SU-DHL-6 (cell line): Measurements from ENCODE around the gene SMLR1.

ENCODE experiments used
- H2AFZ ChIP-seq: fragments of 200-600 bp; sonication (generic); 2 replicates; pipeline ENCODE4 v1.6.1; 2014; ENCODE audit warnings: low read depth, mild to moderate bottlenecking, moderate library complexity, mixed read lengths, antibody characterized with exemption, low read length; ENCODE audit not compliant: severe bottlenecking
- H3F3A ChIP-seq: fragments of 200-600 bp; shearing (Covaris generic); 2 replicates; pipeline ENCODE4 v1.6.0; 2016; ENCODE audit warnings: antibody characterized with exemption, mild to moderate bottlenecking; ENCODE audit not compliant: insufficient read depth
- H3K27ac ChIP-seq: fragments of 200-600 bp; sonication (generic); 2 replicates; pipeline ENCODE4 v1.5.1; 2016; ENCODE audit warnings: low read depth, mild to moderate bottlenecking, low read length, moderate library complexity, mixed read lengths
- H3K27me3 ChIP-seq: fragments of 200-600 bp; sonication (generic), shearing (Covaris generic); 2 replicates; pipeline ENCODE4 v1.6.0; 2014; ENCODE audit warnings: mild to moderate bottlenecking, low read length
- H3K36me3 ChIP-seq: fragments of 200-600 bp; sonication (generic); 2 replicates; pipeline ENCODE4 v1.6.1; 2014; ENCODE audit warnings: mild to moderate bottlenecking, low read length, mixed read lengths
- H3K4me2 ChIP-seq: fragments of 300-600, 200-600 bp; shearing (Covaris generic), sonication (generic); 2 replicates; pipeline ENCODE4 v1.6.0; 2014; ENCODE audit warnings: low read length, low read depth, mild to moderate bottlenecking; ENCODE audit not compliant: poor library complexity, severe bottlenecking
- H3K4me3 ChIP-seq: fragments of 200-600 bp; sonication (generic); 2 replicates; pipeline ENCODE4 v1.5.1; 2014; ENCODE audit warnings: antibody characterized with exemption, low read length, mild to moderate bottlenecking, mixed read lengths; ENCODE audit not compliant: insufficient read depth, poor library complexity, severe bottlenecking
- H3K79me2 ChIP-seq: fragments of 200-600 bp; sonication (generic); 2 replicates; pipeline ENCODE4 v1.6.1; 2014; ENCODE audit warnings: mild to moderate bottlenecking, low read length, moderate library complexity; ENCODE audit not compliant: insufficient read depth
- H3K9ac ChIP-seq: fragments of 200-600 bp; sonication (generic); 2 replicates; pipeline ENCODE4 v1.7.0; 2014; ENCODE audit warnings: mild to moderate bottlenecking, low read length
- H3K9me2 ChIP-seq: fragments of 200-600 bp; sonication (generic); replicated peaks from 2 replicates; pipeline ENCODE4 v1.6.1; 2014; ENCODE audit warnings: low read length; ENCODE audit not compliant: insufficient read depth
- H3K9me3 ChIP-seq: fragments of 200-600 bp; sonication (generic); 2 replicates; pipeline ENCODE4 v1.6.1; 2014; ENCODE audit warnings: low read length, mixed read lengths; ENCODE audit not compliant: insufficient read depth
- H4K20me1 ChIP-seq: fragments of 200-600 bp; sonication (generic); 2 replicates; pipeline ENCODE4 v1.6.1; 2014; ENCODE audit warnings: low read depth, mild to moderate bottlenecking, antibody characterized with exemption, low read length, moderate library complexity, mixed read lengths
- EZH2phosphoT487 ChIP-seq: fragments of 200-600 bp; sonication (generic), shearing (Covaris generic); conservative IDR thresholded peaks from 2 replicates; pipeline ENCODE4 v1.6.1; 2018; ENCODE audit warnings: mild to moderate bottlenecking, antibody characterized with exemption, low read length, moderate library complexity, mixed read lengths
- TF ChIP-seq, protein P1 (sequence below): fragments of 200-600 bp; sonication (generic); IDR thresholded peaks from one replicate; pipeline ENCODE4 v1.5.1; 2017; ENCODE audit warnings: antibody characterized with exemption, mild to moderate bottlenecking, low read length, moderate library complexity; ENCODE audit not compliant: insufficient read depth, poor library complexity, severe bottlenecking

The SMLR1 gene

DNA sequence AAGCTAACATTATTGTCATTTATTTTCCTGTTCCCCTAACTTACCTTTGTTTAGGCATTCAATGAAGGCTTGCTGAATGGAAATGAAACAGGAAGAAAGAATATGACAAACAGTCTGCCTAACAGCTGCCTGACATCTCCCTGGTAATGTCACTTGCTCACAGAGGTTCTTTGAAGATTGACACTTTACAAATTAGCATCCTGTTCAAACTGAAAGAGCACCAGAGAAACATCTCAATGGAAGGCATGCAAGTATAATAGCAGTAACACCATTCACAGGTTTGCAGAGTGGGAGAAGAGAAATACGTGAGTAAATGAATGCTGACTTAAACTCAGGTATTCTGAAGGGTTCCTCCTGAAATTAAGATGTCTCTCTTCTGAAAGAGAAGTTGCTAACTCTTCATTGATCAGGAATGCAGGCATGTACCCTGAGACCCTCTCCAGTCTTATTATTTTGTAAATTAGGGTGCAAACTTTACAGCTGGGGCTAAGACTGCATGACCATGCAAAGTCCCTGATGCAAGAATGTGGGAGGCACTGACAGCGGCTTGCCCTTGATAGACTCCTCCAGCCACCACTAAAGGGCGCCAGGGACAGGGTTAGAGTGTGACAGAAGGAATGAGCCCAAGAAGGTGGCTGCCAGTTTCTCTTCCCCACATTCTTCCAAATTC, 1.3 kb upstream of the SMLR1 start:
- no peak for TF ChIP-seq EZH2phosphoT487
- TF ChIP-seq, protein P1, sequence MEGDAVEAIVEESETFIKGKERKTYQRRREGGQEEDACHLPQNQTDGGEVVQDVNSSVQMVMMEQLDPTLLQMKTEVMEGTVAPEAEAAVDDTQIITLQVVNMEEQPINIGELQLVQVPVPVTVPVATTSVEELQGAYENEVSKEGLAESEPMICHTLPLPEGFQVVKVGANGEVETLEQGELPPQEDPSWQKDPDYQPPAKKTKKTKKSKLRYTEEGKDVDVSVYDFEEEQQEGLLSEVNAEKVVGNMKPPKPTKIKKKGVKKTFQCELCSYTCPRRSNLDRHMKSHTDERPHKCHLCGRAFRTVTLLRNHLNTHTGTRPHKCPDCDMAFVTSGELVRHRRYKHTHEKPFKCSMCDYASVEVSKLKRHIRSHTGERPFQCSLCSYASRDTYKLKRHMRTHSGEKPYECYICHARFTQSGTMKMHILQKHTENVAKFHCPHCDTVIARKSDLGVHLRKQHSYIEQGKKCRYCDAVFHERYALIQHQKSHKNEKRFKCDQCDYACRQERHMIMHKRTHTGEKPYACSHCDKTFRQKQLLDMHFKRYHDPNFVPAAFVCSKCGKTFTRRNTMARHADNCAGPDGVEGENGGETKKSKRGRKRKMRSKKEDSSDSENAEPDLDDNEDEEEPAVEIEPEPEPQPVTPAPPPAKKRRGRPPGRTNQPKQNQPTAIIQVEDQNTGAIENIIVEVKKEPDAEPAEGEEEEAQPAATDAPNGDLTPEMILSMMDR = no peak
- no peak overlapping the region for H2AFZ ChIP-seq
- H3K9ac ChIP-seq = no peak overlapping the region
- no peak overlapping the region for H3K27ac ChIP-seq
- no peak overlapping the region for H3K4me3 ChIP-seq
- H3K9me3 ChIP-seq = no peaks in the 10 kb centered on the region
- H4K20me1 ChIP-seq = no peaks in the 10 kb centered on the region
- H3F3A ChIP-seq = no peaks in the 10 kb centered on the region
- H3K4me2 ChIP-seq = no peak overlapping the region
- H3K36me3 ChIP-seq = no peaks in the 10 kb centered on the region
- H3K27me3 ChIP-seq = no peaks in the 10 kb centered on the region
- no peaks in the 10 kb centered on the region for H3K9me2 ChIP-seq
- H3K79me2 ChIP-seq = no peaks in the 10 kb centered on the region

DNA sequence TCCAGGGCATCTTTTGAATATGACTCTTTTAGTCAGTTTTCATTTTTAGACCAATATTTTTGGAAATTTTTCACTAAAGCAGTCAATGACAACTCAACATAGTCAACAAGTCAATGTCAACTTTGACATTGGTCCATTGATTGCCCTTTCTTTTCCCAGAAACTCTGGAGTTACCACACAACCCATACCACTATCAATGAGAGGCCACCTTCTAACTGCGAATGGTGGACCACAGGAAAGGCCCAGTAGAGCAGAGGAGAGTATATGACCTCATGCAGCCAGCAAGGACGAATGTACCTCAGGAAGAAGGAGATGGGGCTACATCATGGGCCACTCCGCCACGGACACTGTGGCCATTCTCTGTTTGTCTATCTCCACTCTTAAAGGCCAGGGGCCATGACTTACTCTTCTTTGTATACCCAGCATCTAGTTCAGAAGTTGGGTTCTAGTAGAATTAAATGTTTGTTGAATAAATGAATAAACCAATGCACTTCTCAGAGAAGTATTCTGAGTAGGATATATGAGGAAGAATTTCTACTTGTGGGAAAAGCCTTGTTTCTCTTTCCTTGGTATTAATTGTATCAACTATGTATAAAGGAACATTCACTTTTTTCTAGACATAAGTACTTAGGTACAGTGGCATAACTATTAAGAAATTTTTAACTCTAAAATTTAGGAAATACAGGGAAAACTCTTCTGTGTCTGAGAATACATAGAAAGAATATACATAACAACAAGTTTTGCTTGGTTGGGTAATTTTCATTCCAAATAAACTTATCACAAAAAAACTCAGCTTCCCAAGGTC, 562 bp upstream of the SMLR1 start:
- H3K9ac ChIP-seq = no peak overlapping the region
- H2AFZ ChIP-seq = no peak overlapping the region
- no peaks in the 10 kb centered on the region for H3K36me3 ChIP-seq
- no peak overlapping the region for H3K4me2 ChIP-seq
- no peaks in the 10 kb centered on the region for H3K27me3 ChIP-seq
- H3K27ac ChIP-seq = no peak overlapping the region
- H3K9me3 ChIP-seq = no peaks in the 10 kb centered on the region
- H3K9me2 ChIP-seq = no peaks in the 10 kb centered on the region
- H3K4me3 ChIP-seq = no peak overlapping the region
- no peaks in the 10 kb centered on the region for H4K20me1 ChIP-seq
- TF ChIP-seq EZH2phosphoT487 = no peak
- TF ChIP-seq, protein P1 = no peak
- H3K79me2 ChIP-seq = no peaks in the 10 kb centered on the region
- H3F3A ChIP-seq = no peaks in the 10 kb centered on the region

DNA sequence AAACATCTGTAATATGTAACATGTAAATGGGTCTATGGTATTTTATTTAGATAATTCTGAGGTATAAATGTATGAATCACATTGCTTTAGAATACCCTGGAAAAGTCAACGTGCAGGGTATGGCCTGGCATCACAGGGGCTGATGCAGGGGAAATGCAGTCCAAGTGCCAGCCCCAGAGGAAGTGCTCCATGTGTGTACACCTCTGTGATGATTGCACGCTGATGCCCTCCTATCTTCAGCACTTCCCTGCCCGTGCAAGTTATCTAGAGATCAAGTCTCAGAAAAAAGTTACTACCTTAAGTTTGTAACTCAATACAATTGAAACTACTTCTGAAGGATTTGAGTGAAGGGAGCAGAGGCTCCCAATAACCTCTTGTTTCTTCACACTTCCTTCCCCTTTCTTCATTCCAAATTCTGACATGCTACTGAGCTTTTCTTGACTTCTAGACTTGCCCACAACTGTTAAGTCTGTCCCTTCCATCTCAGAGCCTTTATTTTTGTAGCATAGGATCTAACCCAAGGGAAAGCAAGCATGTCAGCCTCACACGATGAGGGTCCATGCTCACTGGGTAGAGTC, 2.2 kb downstream of the SMLR1 start:
- TF ChIP-seq EZH2phosphoT487 = no peak
- TF ChIP-seq, protein P1 = no peak
- no peak overlapping the region for H3K4me2 ChIP-seq
- H3K9me3 ChIP-seq = no peaks in the 10 kb centered on the region
- H3K27ac ChIP-seq = no peak overlapping the region
- no peaks in the 10 kb centered on the region for H3K9me2 ChIP-seq
- H2AFZ ChIP-seq = no peak overlapping the region
- no peaks in the 10 kb centered on the region for H3F3A ChIP-seq
- H3K79me2 ChIP-seq = no peaks in the 10 kb centered on the region
- no peaks in the 10 kb centered on the region for H3K36me3 ChIP-seq
- H4K20me1 ChIP-seq = no peaks in the 10 kb centered on the region
- no peak overlapping the region for H3K4me3 ChIP-seq
- H3K9ac ChIP-seq = no peak overlapping the region
- H3K27me3 ChIP-seq = no peaks in the 10 kb centered on the region
